ENCODE results near the gene PARD3B.

The PARD3B gene

DNA sequence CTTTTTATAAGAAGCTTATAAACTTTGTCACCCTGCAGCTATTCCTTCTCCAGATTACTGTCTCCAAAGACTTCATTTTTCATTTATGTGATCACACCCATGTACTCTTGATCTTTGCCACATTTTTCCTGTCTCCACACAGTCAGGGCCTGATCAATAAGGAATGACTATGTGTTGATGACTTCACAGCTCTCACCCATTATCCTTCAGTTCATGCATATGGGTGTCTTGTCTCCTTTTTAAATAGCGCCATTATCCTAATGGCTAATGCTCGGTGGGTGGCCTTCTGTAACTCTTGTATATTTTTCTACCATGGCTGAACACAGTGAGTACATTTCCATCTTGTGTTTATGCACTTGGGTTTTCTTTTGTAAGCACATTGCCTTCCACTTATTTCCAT is 801.4 kb downstream of the PARD3B start:
- no peaks in the 10 kb centered on the region for H3K9me3 ChIP-seq (ENCODE audit: control insufficient read depth, insufficient read depth, low read length)
- H3K4me1 ChIP-seq (ENCODE audit: control insufficient read depth, low read length) = peaks cover 8% of the 10 kb centered on the region
- H3K79me2 ChIP-seq (ENCODE audit: control insufficient read depth, low read length) = no peaks in the 10 kb centered on the region
- H4K20me1 ChIP-seq (ENCODE audit: control insufficient read depth, insufficient read depth, low read depth, low read length) = no peaks in the 10 kb centered on the region
- no peaks in the 10 kb centered on the region for H3K36me3 ChIP-seq (ENCODE audit: control insufficient read depth, low read length)
- H3K4me3 ChIP-seq (ENCODE audit: low read length) = no peak overlapping the region
- no peak overlapping the region for H3K27ac ChIP-seq (ENCODE audit: low read depth, low read length)
- TF ChIP-seq, protein P1, sequence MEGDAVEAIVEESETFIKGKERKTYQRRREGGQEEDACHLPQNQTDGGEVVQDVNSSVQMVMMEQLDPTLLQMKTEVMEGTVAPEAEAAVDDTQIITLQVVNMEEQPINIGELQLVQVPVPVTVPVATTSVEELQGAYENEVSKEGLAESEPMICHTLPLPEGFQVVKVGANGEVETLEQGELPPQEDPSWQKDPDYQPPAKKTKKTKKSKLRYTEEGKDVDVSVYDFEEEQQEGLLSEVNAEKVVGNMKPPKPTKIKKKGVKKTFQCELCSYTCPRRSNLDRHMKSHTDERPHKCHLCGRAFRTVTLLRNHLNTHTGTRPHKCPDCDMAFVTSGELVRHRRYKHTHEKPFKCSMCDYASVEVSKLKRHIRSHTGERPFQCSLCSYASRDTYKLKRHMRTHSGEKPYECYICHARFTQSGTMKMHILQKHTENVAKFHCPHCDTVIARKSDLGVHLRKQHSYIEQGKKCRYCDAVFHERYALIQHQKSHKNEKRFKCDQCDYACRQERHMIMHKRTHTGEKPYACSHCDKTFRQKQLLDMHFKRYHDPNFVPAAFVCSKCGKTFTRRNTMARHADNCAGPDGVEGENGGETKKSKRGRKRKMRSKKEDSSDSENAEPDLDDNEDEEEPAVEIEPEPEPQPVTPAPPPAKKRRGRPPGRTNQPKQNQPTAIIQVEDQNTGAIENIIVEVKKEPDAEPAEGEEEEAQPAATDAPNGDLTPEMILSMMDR (IDR thresholded peaks at IDR 0.05; ENCODE audit: low read depth, low read length, poor library complexity, severe bottlenecking) = no peak
- H3K4me2 ChIP-seq (ENCODE audit: low read length) = no peak overlapping the region
- H3K9me2 ChIP-seq (replicated peaks; ENCODE audit: control insufficient read depth, low read length) = no peaks in the 10 kb centered on the region
- no peaks in the 10 kb centered on the region for H3F3A ChIP-seq (ENCODE audit: control insufficient read depth, insufficient read depth)
- no peaks in the 10 kb centered on the region for H3K27me3 ChIP-seq (ENCODE audit: control insufficient read depth, low read length)

DNA sequence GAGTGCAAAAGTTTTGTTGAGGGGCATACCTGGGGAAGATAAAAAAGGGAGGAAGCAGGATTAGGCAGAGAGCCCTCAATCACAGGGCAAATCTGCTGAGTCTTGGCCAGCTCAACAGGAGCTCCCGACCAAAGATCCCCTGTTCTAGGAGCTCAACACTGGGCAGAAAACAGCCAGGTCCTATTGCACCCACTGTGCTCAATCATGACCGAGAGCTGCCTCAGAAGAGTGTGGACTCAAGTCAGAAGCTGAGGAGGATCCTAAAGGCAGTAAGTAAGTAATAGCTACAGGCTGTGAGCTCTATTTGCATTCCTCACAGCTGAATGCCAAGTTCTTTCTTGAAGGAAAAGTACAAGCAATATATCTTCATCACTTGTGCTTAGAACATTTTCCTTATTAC is 802.6 kb downstream of the PARD3B start:
- H3K27ac ChIP-seq (ENCODE audit: low read depth, low read length) = no peak overlapping the region
- TF ChIP-seq, protein P1 (IDR thresholded peaks at IDR 0.05; ENCODE audit: low read depth, low read length, poor library complexity, severe bottlenecking) = no peak
- TF ChIP-seq EZH2phosphoT487 (IDR thresholded peaks at IDR 0.05; ENCODE audit: borderline replicate concordance, low read length) = no peak
- H3K4me2 ChIP-seq (ENCODE audit: low read length) = no peak overlapping the region
- no peaks in the 10 kb centered on the region for H3K9me3 ChIP-seq (ENCODE audit: control insufficient read depth, insufficient read depth, low read length)
- no peak overlapping the region for H3K4me3 ChIP-seq (ENCODE audit: low read length)
- H3K27me3 ChIP-seq (ENCODE audit: control insufficient read depth, low read length) = no peaks in the 10 kb centered on the region
- H3K36me3 ChIP-seq (ENCODE audit: control insufficient read depth, low read length) = no peaks in the 10 kb centered on the region
- peaks cover 8% of the 10 kb centered on the region for H3K4me1 ChIP-seq (ENCODE audit: control insufficient read depth, low read length)
- H3K9me2 ChIP-seq (replicated peaks; ENCODE audit: control insufficient read depth, low read length) = no peaks in the 10 kb centered on the region
- H3K79me2 ChIP-seq (ENCODE audit: control insufficient read depth, low read length) = no peaks in the 10 kb centered on the region
- H3F3A ChIP-seq (ENCODE audit: control insufficient read depth, insufficient read depth) = no peaks in the 10 kb centered on the region
- no peaks in the 10 kb centered on the region for H4K20me1 ChIP-seq (ENCODE audit: control insufficient read depth, insufficient read depth, low read depth, low read length)

DNA sequence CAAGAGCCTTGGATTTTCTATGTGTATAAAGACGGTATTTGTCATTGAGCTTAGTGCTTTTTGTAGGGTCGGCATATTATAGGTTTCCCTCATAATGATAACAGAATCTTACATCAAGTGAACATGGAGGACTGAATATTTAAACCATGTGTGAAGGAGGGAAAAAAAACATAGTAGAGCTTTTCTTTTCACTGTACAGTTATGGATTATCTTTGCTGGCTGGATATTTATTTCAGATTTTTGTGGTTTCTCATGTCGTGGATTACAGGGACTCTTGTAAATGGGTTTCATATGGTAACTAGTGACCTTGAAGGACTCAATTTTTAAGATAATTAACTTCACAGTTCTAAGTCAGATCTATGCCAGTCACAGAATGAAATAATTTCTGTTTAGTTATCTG is 806.8 kb downstream of the PARD3B start:
- H3K9me2 ChIP-seq (replicated peaks; ENCODE audit: control insufficient read depth, low read length) = no peaks in the 10 kb centered on the region
- no peak overlapping the region for H3K4me3 ChIP-seq (ENCODE audit: low read length)
- peaks cover 8% of the 10 kb centered on the region for H3K4me1 ChIP-seq (ENCODE audit: control insufficient read depth, low read length)
- no peaks in the 10 kb centered on the region for H4K20me1 ChIP-seq (ENCODE audit: control insufficient read depth, insufficient read depth, low read depth, low read length)
- H3K79me2 ChIP-seq (ENCODE audit: control insufficient read depth, low read length) = no peaks in the 10 kb centered on the region
- H3K36me3 ChIP-seq (ENCODE audit: control insufficient read depth, low read length) = no peaks in the 10 kb centered on the region
- no peaks in the 10 kb centered on the region for H3K27me3 ChIP-seq (ENCODE audit: control insufficient read depth, low read length)
- no peaks in the 10 kb centered on the region for H3F3A ChIP-seq (ENCODE audit: control insufficient read depth, insufficient read depth)
- no peak overlapping the region for H3K4me2 ChIP-seq (ENCODE audit: low read length)
- no peak overlapping the region for H3K27ac ChIP-seq (ENCODE audit: low read depth, low read length)
- no peaks in the 10 kb centered on the region for H3K9me3 ChIP-seq (ENCODE audit: control insufficient read depth, insufficient read depth, low read length)
- no peak for TF ChIP-seq EZH2phosphoT487 (IDR thresholded peaks at IDR 0.05; ENCODE audit: borderline replicate concordance, low read length)
- TF ChIP-seq, protein P1 (IDR thresholded peaks at IDR 0.05; ENCODE audit: low read depth, low read length, poor library complexity, severe bottlenecking) = no peak

DNA sequence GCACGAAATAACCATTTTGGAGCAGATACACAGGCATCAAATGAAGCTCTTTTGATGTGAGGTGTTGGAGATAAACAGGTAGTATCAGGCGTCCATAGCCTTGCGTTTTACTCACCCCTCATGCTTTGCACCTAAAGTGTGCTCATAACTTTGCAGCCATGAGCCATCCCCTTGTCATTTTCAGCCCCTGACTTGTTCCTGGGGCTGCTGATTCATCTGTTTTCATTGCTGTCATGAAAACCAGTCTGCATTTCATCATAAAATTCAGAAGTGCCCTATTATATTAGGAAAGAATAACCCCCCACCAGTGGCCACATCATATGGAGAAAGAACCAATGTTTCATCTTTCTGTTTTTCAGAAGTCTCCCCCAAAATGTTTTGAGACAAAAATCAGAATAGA is 807.3 kb downstream of the PARD3B start:
- Histone ChIP-seq H3K4me2 (ENCODE audit: low read length) (no peak overlapping the region), H3K36me3 (ENCODE audit: control insufficient read depth, low read length) (no peaks in the 10 kb centered on the region), H3K9me2 (replicated peaks; ENCODE audit: control insufficient read depth, low read length) (no peaks in the 10 kb centered on the region), H3K27me3 (ENCODE audit: control insufficient read depth, low read length) (no peaks in the 10 kb centered on the region), H3F3A (ENCODE audit: control insufficient read depth, insufficient read depth) (no peaks in the 10 kb centered on the region), H3K27ac (ENCODE audit: low read depth, low read length) (no peak overlapping the region), H3K4me3 (ENCODE audit: low read length) (no peak overlapping the region), H3K79me2 (ENCODE audit: control insufficient read depth, low read length) (no peaks in the 10 kb centered on the region), H4K20me1 (ENCODE audit: control insufficient read depth, insufficient read depth, low read depth, low read length) (no peaks in the 10 kb centered on the region), H3K9me3 (ENCODE audit: control insufficient read depth, insufficient read depth, low read length) (no peaks in the 10 kb centered on the region), H3K4me1 (ENCODE audit: control insufficient read depth, low read length) (peaks cover 8% of the 10 kb centered on the region)
- TF ChIP-seq EZH2phosphoT487 (IDR thresholded peaks at IDR 0.05; ENCODE audit: borderline replicate concordance, low read length) = no peak
- TF ChIP-seq, protein P1 (IDR thresholded peaks at IDR 0.05; ENCODE audit: low read depth, low read length, poor library complexity, severe bottlenecking) = no peak
